ENCODE data around the gene SPCS2.
"Not testable (repeated sequence)": the region's sequence is repeated elsewhere in the genome, so short reads cannot be mapped to it uniquely, and the experiment has no call there.

Gene SPCS2

DNA sequence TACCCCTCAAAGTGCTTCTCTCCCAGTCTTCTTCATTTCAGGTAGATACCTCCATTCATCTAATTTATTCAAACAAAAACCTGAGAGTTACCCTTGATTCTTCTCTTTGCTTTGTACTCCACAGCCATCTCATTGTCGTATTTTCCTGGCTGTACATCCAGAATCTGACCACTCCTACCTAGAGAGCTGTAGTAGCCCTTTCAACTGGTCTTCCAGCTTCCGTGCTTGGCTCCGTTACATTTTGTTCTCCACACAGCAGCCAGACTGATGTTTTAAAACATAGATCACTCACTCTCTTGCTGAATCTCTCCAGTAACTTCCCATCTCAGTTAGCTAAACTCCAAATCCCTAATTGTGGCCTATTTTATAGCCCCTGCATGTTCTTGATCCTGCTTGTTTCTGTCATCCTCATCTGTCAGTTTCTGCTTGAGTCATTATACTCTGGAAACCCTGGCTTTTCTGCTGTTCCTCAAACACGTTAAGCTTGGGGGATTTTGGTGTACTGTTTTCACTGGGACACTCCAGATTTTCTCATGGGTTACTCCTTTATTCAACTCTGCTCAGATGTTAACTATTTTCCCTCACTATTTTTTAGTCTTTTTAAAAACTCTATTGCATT lies 7.4 kb downstream of the SPCS2 start:
- Histone ChIP-seq H3K27me3 (no peaks in the 10 kb centered on the region), H3K36me3 (peaks cover 6% of the 10 kb centered on the region), H3K27ac (no peak overlapping the region), H3K9me3 (no peaks in the 10 kb centered on the region), H3K4me1 (ENCODE audit: control insufficient read depth in 1 of 2, insufficient read depth in 1 of 2, low read depth in 1 of 2, low read length in 1 of 2) (no peaks in the 10 kb centered on the region), H3K4me3 (ENCODE audit: low read depth in 1 of 2, low read length in 1 of 2) (no peak overlapping the region)
- TF ChIP-seq, protein P1, sequence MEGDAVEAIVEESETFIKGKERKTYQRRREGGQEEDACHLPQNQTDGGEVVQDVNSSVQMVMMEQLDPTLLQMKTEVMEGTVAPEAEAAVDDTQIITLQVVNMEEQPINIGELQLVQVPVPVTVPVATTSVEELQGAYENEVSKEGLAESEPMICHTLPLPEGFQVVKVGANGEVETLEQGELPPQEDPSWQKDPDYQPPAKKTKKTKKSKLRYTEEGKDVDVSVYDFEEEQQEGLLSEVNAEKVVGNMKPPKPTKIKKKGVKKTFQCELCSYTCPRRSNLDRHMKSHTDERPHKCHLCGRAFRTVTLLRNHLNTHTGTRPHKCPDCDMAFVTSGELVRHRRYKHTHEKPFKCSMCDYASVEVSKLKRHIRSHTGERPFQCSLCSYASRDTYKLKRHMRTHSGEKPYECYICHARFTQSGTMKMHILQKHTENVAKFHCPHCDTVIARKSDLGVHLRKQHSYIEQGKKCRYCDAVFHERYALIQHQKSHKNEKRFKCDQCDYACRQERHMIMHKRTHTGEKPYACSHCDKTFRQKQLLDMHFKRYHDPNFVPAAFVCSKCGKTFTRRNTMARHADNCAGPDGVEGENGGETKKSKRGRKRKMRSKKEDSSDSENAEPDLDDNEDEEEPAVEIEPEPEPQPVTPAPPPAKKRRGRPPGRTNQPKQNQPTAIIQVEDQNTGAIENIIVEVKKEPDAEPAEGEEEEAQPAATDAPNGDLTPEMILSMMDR (IDR thresholded peaks at IDR 0.05), result no peak

DNA sequence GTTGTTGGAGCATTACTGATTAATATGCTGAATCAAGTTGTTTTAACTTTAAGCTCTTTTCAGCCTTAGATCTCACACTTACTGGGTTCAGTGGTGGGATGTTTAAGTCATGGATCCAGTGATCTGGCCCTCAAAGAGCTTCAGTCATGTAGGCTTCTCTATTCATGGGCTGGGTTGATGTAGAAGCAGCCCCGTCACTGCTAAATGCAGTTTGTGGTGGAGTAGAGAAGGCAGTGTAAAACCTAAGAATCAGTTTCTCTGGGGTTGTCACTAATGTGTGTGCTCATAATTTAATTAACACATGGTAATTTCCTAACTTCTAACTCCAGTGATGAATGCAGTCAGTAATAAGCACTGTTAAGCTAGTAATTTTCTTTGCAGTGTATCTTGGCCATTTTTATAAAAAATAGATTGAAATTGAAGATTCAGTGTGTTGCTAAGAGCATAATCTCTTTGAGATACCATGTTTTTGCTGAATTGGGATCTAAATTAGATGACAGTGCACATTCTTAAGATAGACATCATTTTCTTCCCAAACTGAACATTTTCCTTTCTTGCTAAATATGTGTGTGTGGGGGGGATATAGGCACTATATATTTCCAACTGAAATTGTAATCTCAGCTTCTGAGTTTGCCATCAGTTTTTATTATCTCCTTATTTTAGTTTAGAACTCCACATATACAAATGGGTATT lies 9.0 kb downstream of the SPCS2 start:
- H3K4me1 ChIP-seq (ENCODE audit: control insufficient read depth in 1 of 2, insufficient read depth in 1 of 2, low read depth in 1 of 2, low read length in 1 of 2), result no peaks in the 10 kb centered on the region
- no peaks in the 10 kb centered on the region for H3K36me3 ChIP-seq
- no peaks in the 10 kb centered on the region for H3K27me3 ChIP-seq

DNA sequence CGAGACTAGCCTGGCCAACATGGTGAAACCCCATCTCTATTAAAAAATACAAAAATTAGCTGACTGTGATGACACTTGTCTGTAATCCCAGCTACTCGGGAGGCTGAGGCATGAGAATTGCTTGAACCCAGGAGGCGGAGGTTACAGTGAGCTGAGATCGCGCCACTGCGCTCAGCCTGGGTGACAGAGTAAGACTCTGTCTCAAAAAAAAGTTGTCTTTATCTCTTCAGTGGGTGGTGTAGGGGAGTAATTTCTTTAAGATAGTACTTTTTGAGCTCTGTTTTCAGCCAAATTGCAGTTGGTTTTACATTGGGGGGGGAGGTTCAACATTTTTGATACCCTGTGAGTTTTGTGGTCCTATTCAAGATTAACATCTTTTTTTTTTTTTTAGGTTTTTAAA lies 11.1 kb downstream of the SPCS2 start:
- H3K9me3 ChIP-seq; H3K4me1 ChIP-seq (ENCODE audit: control insufficient read depth in 1 of 2, insufficient read depth in 1 of 2, low read depth in 1 of 2, low read length in 1 of 2); H3K4me3 ChIP-seq (ENCODE audit: low read depth in 1 of 2, low read length in 1 of 2); H3K27ac ChIP-seq; H3K36me3 ChIP-seq; H3K27me3 ChIP-seq: not testable (repeated sequence)

More for the DNA sequence above, 9.0 kb downstream of the SPCS2 start:
- H3K27ac ChIP-seq, result no peak overlapping the region
- TF ChIP-seq, protein P1 (IDR thresholded peaks at IDR 0.05), result no peak
- no peaks in the 10 kb centered on the region for H3K9me3 ChIP-seq
- H3K4me3 ChIP-seq (ENCODE audit: low read depth in 1 of 2, low read length in 1 of 2), result no peak overlapping the region

DNA sequence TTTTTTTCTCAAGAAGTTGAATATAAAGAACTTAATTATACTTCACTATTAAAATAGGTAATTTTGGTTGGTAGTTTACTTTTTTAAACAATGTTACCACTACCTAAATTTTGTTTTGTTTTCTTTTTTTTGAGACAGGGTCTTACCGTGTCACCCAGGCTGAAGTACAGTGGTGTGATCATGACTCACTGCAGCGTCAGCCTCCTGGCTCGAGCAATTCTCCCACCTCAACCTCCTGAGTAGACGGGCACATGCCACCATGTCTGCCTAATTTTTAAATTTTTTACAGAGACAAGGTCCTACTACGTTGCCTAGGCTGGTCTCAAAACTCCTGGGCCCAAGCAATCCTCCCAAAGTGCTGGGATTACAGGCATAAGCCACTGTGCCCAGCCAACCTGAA lies 17.6 kb downstream of the SPCS2 start:
- Histone ChIP-seq H3K9me3 (no peaks in the 10 kb centered on the region), H3K4me3 (ENCODE audit: low read depth in 1 of 2, low read length in 1 of 2) (no peak overlapping the region), H3K27ac (no peak overlapping the region), H3K4me1 (ENCODE audit: control insufficient read depth in 1 of 2, insufficient read depth in 1 of 2, low read depth in 1 of 2, low read length in 1 of 2) (no peaks in the 10 kb centered on the region), H3K27me3 (no peaks in the 10 kb centered on the region), H3K36me3 (peaks cover 45% of the 10 kb centered on the region)
- TF ChIP-seq, protein P1 (IDR thresholded peaks at IDR 0.05), result no peak

DNA sequence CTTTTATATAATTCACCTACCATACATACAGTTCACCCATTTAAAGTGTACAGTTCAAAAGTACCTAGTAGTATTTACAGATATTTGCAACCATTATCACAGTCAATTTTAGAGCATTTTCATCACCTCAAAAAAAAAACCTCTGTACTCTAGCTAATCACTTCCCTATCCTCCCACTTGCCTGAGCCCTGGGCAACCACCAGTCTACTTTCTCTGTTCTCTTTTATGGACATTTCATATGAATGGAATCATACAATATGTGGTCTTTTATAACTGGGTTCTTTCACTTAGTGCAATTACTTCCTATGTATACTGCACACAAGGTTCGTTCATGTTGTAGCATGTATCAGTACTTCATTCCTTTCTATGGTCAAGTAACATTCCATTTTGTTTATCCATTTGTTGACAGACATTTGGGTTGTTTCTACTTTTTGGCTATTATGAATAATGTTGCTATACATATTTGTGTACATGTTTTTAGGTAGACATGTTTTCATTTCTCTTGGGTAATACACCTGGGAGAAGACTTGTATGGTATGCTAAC lies 21.9 kb downstream of the SPCS2 start:
- Histone ChIP-seq H3K4me1 (ENCODE audit: control insufficient read depth in 1 of 2, insufficient read depth in 1 of 2, low read depth in 1 of 2, low read length in 1 of 2) (no peaks in the 10 kb centered on the region), H3K27ac (no peak overlapping the region), H3K36me3 (peaks cover 72% of the 10 kb centered on the region), H3K27me3 (no peaks in the 10 kb centered on the region), H3K4me3 (ENCODE audit: low read depth in 1 of 2, low read length in 1 of 2) (no peak overlapping the region), H3K9me3 (no peaks in the 10 kb centered on the region)
- TF ChIP-seq, protein P1 (IDR thresholded peaks at IDR 0.05), result no peak

DNA sequence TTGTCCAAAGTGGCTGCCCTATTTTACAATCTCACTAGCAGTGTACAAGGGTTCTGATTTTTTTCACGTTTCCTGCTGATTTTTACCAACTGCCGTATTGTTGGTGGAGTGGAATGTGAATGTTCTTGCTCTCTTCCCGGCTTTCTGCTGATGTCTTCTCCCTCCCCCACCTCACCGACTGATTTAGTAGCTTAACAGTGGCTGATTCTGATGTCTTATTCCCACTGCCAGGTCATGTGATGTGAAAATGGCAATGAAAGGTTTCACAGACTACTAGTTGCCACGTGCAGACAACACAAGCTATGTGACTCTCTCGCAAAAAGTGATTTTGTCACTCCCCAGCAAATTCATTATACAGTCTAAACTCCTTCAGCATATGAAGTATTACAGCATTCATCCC lies 22.4 kb downstream of the SPCS2 start:
- no peak overlapping the region for H3K27ac ChIP-seq
- no peak overlapping the region for H3K4me3 ChIP-seq (ENCODE audit: low read depth in 1 of 2, low read length in 1 of 2)
- no peaks in the 10 kb centered on the region for H3K4me1 ChIP-seq (ENCODE audit: control insufficient read depth in 1 of 2, insufficient read depth in 1 of 2, low read depth in 1 of 2, low read length in 1 of 2)
- H3K27me3 ChIP-seq, result no peaks in the 10 kb centered on the region
- H3K9me3 ChIP-seq, result no peaks in the 10 kb centered on the region
- TF ChIP-seq, protein P1 (IDR thresholded peaks at IDR 0.05), result no peak
- peaks cover 72% of the 10 kb centered on the region for H3K36me3 ChIP-seq
